Activated T-cell treated with anti-CD3 and anti-CD28 coated beads, Interleukin-2, amount 50 U/mL, for 1 hour (primary cell): ENCODE results near the gene SLC25A21.

ENCODE experiments used
- DNase-seq: peaks from one replicate; pipeline ENCODE4 v3.0.0-alpha.2; 2020

Gene SLC25A21

GRCh38 chr14:36683083-36683724, 489.2 kb downstream of the SLC25A21 start:
- DNase-seq = no peak

- DNase-seq = no peak
These were observed 490.1 kb downstream of the SLC25A21 start for GRCh38 chr14:36682338-36682737.

- DNase-seq = no peak
These were observed 496.2 kb downstream of the SLC25A21 start for GRCh38 chr14:36676236-36676635.

DNA sequence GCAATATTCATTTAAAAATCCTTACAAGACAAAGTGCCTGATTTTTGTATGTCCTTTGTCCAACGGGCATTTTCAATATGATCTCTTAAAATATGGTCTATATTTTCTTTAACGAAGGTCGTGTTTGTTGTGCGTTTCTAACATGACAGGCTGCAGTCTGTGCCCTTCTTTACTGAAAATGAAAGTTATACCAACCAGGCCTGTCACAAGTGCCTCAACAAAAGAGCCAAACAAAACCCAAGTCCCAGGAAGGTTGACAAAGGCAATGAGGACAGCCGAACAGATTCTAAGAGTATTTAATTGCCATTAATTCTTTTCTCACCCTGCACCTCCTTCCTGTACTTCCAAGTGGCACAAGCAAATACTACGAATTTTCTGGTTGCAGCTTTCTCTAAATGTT, 496.8 kb downstream of the SLC25A21 start:
- no peak for DNase-seq

DNA sequence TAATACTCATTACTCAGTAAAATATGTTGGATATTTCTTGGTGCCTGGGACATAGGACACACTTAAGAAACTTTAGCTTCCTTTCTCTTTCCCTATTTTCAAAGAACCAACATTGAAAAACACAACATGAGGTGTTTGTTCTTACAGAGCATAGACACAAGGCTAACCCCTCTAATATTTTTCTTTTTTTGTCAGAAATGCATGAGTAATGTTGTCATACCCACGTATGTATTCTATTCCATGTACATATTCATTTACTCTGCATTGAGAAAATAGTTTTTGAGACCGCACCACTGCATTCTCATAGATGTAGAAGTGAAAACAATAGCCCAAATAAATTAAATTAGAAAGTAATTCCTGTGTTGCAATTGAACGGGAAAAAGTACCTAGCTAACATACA, 497.7 kb downstream of the SLC25A21 start:
- no peak for DNase-seq

GRCh38 chr14:36672095-36672494, 500.3 kb downstream of the SLC25A21 start:
- DNase-seq = no peak

- no peak for DNase-seq
These were observed 501.3 kb downstream of the SLC25A21 start for GRCh38 chr14:36671149-36671548.

DNA sequence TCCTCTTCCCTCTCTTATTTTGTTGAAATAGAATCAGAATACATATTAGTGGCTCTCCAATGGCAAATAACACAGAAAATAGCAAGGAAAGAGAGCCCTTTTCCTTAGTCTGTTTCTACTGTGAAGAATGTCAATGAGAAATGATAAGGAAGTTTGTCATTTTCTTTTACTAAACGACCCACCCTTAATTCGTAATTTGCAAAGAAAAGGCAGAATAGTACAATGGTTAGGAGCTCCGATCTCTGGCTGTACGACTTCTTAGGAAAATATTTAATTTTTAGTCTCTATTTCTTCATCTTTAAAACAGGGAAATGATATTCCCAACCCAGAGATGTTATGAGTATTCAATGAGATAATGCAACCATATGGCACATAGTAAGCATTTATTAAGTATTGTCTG, 504.7 kb downstream of the SLC25A21 start:
- DNase-seq = no peak

DNA sequence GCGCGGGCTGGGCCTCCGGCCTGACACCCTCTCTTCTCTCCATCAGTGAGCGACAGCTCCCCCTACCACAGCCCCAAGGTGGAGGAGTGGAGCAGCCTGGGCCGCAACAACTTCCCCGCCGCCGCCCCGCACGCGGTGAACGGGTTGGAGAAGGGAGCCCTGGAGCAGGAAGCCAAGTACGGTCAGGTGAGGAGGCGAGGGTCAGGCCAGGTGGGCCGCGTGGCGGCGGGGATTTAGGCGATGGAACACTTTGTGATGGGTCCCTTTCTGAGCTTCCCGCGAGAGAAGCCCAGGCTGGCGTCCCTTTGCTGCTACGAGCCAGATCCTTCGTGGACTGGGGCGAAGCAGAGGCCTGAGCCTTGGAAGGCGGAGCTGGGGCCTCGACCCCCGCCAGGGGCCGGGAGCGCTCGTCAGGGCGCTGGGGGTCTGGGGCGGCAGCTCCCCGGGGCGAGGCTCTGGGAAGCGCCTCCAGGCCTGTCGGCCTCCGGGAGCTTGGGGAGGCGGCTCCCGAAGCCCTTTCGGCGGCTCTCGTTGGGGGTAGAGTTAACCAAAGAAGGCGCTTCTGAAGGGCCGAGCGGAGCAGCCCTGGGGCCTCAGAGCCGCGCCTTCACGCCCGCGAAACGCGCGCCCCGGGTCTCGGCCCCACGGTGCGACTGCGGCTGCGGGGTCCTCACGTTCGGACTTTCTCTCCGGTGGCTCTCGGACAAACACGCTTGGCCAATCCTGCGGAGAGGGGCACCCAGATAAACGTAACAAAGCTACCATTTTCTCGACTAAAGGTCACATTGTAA, 505.8 kb downstream of the SLC25A21 start:
- no peak for DNase-seq

DNA sequence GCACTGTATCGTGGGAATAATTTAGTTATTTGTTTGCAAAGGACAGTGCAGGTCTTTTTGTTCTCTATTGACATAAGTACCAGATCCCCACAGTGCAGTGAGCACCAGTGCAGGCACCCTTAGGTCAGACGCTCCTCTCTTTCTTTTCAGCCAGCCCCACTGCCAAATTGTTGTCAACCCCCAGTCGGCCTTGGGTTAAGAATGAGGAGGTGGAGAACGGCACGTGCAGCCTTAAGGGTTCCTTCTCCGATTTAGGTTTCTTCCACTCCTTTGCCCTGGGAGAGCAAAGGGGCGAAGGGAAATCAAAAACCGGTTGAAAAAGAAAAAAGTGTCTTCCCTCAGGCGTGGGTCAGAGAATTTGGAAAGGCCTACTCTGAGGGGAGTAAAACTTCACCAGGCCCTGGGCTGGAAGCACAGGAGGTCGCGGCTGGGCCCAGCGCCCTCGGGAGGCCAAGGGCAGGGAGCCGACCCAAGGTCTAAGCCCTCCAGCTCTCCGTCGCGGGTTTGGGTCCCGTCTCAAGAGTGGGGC, 506.5 kb downstream of the SLC25A21 start:
- no peak for DNase-seq

- no peak for DNase-seq
These were observed 507.8 kb downstream of the SLC25A21 start for GRCh38 chr14:36664322-36665193.

GRCh38 chr14:36663404-36664321, 508.7 kb downstream of the SLC25A21 start:
- DNase-seq = no peak

- DNase-seq = no peak
These were observed 509.6 kb downstream of the SLC25A21 start for GRCh38 chr14:36662543-36663403.

DNA sequence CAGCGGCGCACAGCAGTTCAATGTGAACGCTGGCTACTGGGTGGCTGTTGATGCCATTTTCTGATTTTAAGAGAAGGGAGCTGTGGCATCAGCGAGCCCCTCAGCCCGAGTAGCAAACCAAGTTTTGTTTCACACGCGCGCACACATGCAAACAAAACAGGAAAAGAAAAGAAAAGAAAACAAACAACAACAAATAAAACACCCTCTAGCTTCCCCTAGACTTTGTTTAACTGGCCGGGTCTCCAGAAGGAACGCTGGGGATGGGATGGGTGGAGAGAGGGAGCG, 510.2 kb downstream of the SLC25A21 start:
- DNase-seq = no peak

GRCh38 chr14:36661506-36662257, 510.7 kb downstream of the SLC25A21 start, which contains the start of gene PAX9:
TSS of gene PAX9 (plus strand) at chr14:36661860. CDS start at chr14:36662090, 230 bp downstream.
- no peak for DNase-seq

DNA sequence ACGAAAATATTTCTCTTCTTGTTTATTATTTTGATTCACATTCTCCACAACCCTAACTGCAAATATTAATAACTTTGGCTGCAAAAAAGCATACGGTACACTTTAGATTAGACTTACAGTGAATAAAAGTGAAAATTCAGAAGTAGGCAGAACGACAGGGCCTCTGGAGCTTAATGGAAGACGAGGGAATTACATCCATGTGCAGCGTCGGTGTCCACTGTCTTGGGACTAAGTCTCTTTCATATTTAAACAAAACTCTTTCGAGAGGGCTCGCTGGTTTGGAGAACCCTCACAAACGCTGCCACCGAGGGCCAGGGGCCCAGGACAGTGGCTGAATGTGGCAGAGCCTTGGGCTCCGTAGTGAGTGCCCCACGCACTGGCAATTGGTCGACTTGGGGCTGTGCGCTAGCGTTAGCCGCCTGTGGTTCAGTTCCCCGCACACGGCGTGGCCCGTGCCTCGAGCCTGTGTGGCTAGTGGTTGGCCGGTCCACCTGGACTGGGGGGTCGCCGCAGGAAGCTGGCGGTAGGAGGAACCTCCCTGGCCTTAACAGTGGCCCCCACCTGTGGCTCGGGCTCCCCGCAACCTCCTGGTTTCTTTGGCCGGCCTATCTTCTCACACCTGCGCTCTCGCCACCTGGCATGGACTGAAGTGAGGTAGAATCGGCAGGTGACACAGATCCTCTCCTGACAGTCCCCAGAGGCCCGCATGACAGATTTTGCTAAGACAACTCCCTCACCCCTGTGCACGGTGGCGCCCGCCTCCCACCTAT, 511.5 kb downstream of the SLC25A21 start:
- DNase-seq = no peak

- no peak for DNase-seq
These were observed 512.3 kb downstream of the SLC25A21 start for GRCh38 chr14:36659822-36660735.

DNA sequence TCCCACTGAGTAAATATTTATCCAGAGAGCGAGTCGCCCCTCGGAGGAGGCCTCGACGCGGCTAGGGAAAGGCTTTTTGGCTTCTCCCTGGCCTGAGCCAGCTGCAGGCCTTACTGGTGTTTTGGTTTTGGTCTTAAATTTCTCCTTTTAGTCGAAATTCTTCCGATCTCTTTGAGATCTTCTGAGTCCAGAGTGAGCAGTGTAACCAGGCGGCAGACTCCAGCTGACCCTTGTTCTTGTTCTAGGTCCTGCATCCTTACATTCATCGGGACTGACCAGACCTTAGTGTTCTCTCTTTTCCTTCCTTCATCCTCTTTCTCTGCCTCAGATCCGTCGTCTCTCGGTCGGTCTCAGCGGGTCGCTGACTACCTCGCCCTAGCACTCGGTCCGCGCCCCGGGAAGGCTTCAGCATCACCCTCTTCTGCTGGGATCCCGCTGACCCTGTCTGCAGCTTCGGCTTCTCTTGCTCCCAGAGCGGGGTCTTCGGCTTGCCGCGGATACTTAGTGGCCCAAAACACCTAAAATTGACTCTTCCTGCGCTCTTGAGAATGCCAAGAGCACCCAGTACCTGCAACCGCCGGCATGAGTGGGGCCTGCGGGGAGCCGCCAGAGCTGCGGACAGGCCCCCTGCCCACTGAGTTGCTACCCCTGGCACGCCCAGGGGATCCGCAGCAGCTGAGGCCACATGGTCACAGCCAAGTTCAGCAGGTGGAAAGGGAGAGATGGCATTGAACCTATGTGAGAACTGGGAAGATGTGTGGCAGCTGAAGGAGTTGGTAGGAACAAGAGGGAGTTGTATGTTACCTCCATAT, 513.2 kb downstream of the SLC25A21 start:
- DNase-seq = no peak
